ENCODE measurements around the gene TRIM47. TPM values are rescaled to one million over a fixed set of nuclear protein-coding genes. Genes with fewer than 3 reads are reported as not detected.

The TRIM47 gene
- total and polyA plus RNA-seq, 2 of the 13 experiments (the other 11 are each of a cell fraction or from before 2014, with no cell fraction given), result 33.5 to 82.0 TPM

- TF ChIP-seq ZBTB33 (CRISPR knock-in tag; IDR thresholded peaks at IDR 0.05) (peak; percentile 70; the same call in 1 of the 2 replicates), ZNF335 (CRISPR knock-in tag; IDR thresholded peaks at IDR 0.05) (0 out of 2 replicates have a peak, but pooled peaks have one; percentile 30), KDM5B (CRISPR knock-in tag; IDR thresholded peaks at IDR 0.05; ENCODE audit: borderline replicate concordance) (peak; percentile 85), ZNF75D (CRISPR knock-in tag; IDR thresholded peaks at IDR 0.05; ENCODE audit: borderline replicate concordance) (no peak), MAFG (CRISPR knock-in tag; IDR thresholded peaks at IDR 0.05) (no peak), SKIL (CRISPR knock-in tag; IDR thresholded peaks at IDR 0.05; ENCODE audit: borderline replicate concordance) (peak; percentile 94), ZNF274 (CRISPR knock-in tag; IDR thresholded peaks at IDR 0.05) (peak; percentile 92), MAFK (conservative IDR thresholded peaks at IDR 0.05 in 1 of 2, IDR thresholded peaks at IDR 0.05 in 1 of 2; ENCODE audit: low read length in 2 of 2) (no peak), ZNF431 (CRISPR knock-in tag; IDR thresholded peaks at IDR 0.05; ENCODE audit: borderline replicate concordance, low read depth) (peak; percentile 94), ADNP (CRISPR knock-in tag; IDR thresholded peaks at IDR 0.05) (no peak), GATAD2A (CRISPR knock-in tag; IDR thresholded peaks at IDR 0.05) (peak; percentile 90), NFKB2 (CRISPR knock-in tag; IDR thresholded peaks at IDR 0.05; ENCODE audit: borderline replicate concordance) (peak; percentile 83; the same call in 1 of the 2 replicates), ZNF609 (CRISPR knock-in tag; IDR thresholded peaks at IDR 0.05; ENCODE audit: borderline replicate concordance) (peak; percentile 99), ZNF775 (CRISPR knock-in tag; IDR thresholded peaks at IDR 0.05; ENCODE audit: borderline replicate concordance) (no peak), KAT8 (CRISPR knock-in tag; IDR thresholded peaks at IDR 0.05) (peak; percentile 65; the same call in 1 of the 2 replicates), ZNF501 (CRISPR knock-in tag; IDR thresholded peaks at IDR 0.05) (peak; percentile 87), ZNF512 (CRISPR knock-in tag; IDR thresholded peaks at IDR 0.05) (no peak)
Measured at GRCh38 chr17:75846692-75847613, 31.4 kb downstream of the TRIM47 start (continued).

Data from HepG2 (cell line).